ENCODE measurements around the gene TTC39C.
"Not testable (repeated sequence)": the region's sequence is repeated elsewhere in the genome, so short reads cannot be mapped to it uniquely, and the experiment has no call there.

The TTC39C gene

GRCh38 chr18:24138409-24138788 lies 123.8 kb downstream of the TTC39C start:
- DNase-seq (ENCODE audit: low spot score) = no peak

- peak; percentile 84 for DNase-seq (ENCODE audit: low spot score)
Measured at GRCh38 chr18:24138789-24139616, 124.4 kb downstream of the TTC39C start, which contains the start of gene CABYR. Gene CABYR (plus strand): TSS chr18:24139062. CDS start chr18:24143115, 4,053 bp downstream.

GRCh38 chr18:24140697-24141096 lies 126.1 kb downstream of the TTC39C start:
- DNase-seq (ENCODE audit: low spot score) = no peak

- no peak for DNase-seq (ENCODE audit: low spot score)
Measured at GRCh38 chr18:24142376-24142775, 127.8 kb downstream of the TTC39C start.

- not testable (repeated sequence) for DNase-seq (ENCODE audit: low spot score)
Measured at GRCh38 chr18:24149591-24149990, 135.0 kb downstream of the TTC39C start.

GRCh38 chr18:24153397-24153796 lies 138.8 kb downstream of the TTC39C start:
- DNase-seq (ENCODE audit: low spot score) = no peak

GRCh38 chr18:24157855-24158254 lies 143.3 kb downstream of the TTC39C start:
- no peak for DNase-seq (ENCODE audit: low spot score)

GRCh38 chr18:24160086-24160485 lies 145.5 kb downstream of the TTC39C start:
- DNase-seq (ENCODE audit: low spot score) = no peak

GRCh38 chr18:24161304-24161703 lies 146.8 kb downstream of the TTC39C start:
- no peak for DNase-seq (ENCODE audit: low spot score)

GRCh38 chr18:24168496-24168895 lies 153.9 kb downstream of the TTC39C start:
- no peak for DNase-seq (ENCODE audit: low spot score)

- DNase-seq (ENCODE audit: low spot score) = no peak
Measured at GRCh38 chr18:24170360-24170759, 155.8 kb downstream of the TTC39C start.

GRCh38 chr18:24173997-24174396 lies 159.4 kb downstream of the TTC39C start:
- no peak for DNase-seq (ENCODE audit: low spot score)

GRCh38 chr18:24176727-24177416 lies 162.3 kb downstream of the TTC39C start:
- DNase-seq (ENCODE audit: low spot score) = peak; percentile 56

GRCh38 chr18:24177499-24178133 lies 163.1 kb downstream of the TTC39C start:
- DNase-seq (ENCODE audit: low spot score) = no peak

- DNase-seq (ENCODE audit: low spot score) = no peak
Measured at GRCh38 chr18:24180048-24180447, 165.5 kb downstream of the TTC39C start.

- DNase-seq (ENCODE audit: low spot score) = no peak
Measured at GRCh38 chr18:24181806-24182205, 167.3 kb downstream of the TTC39C start.

All from hepatic stellate cell (primary cell).